HL-60 (cell line): Measurements from ENCODE around the gene DHRS13.

Source experiments
- DNase-seq, 2 experiments: peaks; one replicate each; pipeline ENCODE4 v3.0.0-alpha.2; 2010 to 2020; ENCODE audit warnings: low read depth in 1 of 2, low spot score in 1 of 2
- H3K27ac ChIP-seq: fragments of 250-450 bp; sonication (Bioruptor Pico); replicated peaks from 2 replicates; pipeline ENCODE4 v1.5.1; 2020; ENCODE audit warnings: mild to moderate bottlenecking, moderate library complexity
- H3K27me3 ChIP-seq: fragments of 250-450 bp; sonication (Bioruptor Pico); 2 replicates; pipeline ENCODE4 v1.5.1; 2021; ENCODE audit warnings: mild to moderate bottlenecking, moderate library complexity; ENCODE audit not compliant: insufficient read depth, poor library complexity, severe bottlenecking
- H3K4me3 ChIP-seq: replicated peaks from 2 replicates; pipeline ENCODE4 v1.5.1; 2011; ENCODE audit warnings: mild to moderate bottlenecking, control low read depth, low read length; ENCODE audit not compliant: insufficient read depth
- GABPA ChIP-seq: IDR thresholded peaks from 2 replicates; pipeline ENCODE4 v1.6.1; 2012; ENCODE audit warnings: low read depth
- POLR2AphosphoS5 ChIP-seq: IDR thresholded peaks from 2 replicates; pipeline ENCODE4 v1.6.1; 2012; ENCODE audit warnings: low read depth
- REST ChIP-seq: IDR thresholded peaks from 2 replicates; pipeline ENCODE4 v1.6.1; 2012; ENCODE audit warnings: low read depth; ENCODE audit not compliant: insufficient replicate concordance
- SPI1 ChIP-seq: IDR thresholded peaks from 2 replicates; pipeline ENCODE4 v1.6.1; 2012; ENCODE audit warnings: low read depth, mild to moderate bottlenecking, borderline replicate concordance
- TF ChIP-seq, protein P1 (sequence below): IDR thresholded peaks from one replicate; pipeline ENCODE4 v1.5.1; 2011; ENCODE audit warnings: low read length, control low read depth, inconsistent platforms; ENCODE audit not compliant: insufficient read depth

DHRS13 gene

GRCh38 chr17:28861393-28862203 lies 41.3 kb downstream of the DHRS13 start:
- H3K27me3 ChIP-seq, result no peaks in the 10 kb centered on the region
- DNase-seq, result no peak
- no peak overlapping the region for H3K27ac ChIP-seq
- TF ChIP-seq, protein P1, sequence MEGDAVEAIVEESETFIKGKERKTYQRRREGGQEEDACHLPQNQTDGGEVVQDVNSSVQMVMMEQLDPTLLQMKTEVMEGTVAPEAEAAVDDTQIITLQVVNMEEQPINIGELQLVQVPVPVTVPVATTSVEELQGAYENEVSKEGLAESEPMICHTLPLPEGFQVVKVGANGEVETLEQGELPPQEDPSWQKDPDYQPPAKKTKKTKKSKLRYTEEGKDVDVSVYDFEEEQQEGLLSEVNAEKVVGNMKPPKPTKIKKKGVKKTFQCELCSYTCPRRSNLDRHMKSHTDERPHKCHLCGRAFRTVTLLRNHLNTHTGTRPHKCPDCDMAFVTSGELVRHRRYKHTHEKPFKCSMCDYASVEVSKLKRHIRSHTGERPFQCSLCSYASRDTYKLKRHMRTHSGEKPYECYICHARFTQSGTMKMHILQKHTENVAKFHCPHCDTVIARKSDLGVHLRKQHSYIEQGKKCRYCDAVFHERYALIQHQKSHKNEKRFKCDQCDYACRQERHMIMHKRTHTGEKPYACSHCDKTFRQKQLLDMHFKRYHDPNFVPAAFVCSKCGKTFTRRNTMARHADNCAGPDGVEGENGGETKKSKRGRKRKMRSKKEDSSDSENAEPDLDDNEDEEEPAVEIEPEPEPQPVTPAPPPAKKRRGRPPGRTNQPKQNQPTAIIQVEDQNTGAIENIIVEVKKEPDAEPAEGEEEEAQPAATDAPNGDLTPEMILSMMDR, result no peak
- no peak overlapping the region for H3K4me3 ChIP-seq

DNA sequence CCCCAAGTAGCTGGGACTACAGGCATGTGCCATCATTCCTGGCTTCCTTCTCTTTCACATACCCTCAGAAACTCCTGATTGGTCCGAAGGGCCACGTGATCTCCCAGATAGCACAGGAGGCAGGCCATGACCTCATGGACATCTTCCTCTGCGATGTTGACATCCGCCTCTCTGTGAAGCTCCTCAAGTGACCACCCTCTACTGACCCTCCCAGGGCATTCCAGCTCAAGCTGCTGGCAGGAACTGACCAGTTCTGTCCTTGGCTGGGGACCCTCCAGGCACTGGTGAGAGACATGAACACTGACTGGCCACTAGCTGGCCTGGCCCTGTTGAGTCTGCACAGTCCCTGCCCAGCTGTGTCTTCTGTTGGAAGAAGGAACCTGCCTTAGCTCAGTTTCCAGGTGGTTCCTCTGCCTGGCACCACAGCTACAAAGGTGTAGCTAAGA lies 42.5 kb downstream of the DHRS13 start:
- no peak overlapping the region for H3K27ac ChIP-seq
- H3K4me3 ChIP-seq, result no peak overlapping the region
- no peak for DNase-seq
- TF ChIP-seq, protein P1, result no peak
- no peak for TF ChIP-seq GABPA
- TF ChIP-seq REST, result no peak
- no peak for TF ChIP-seq SPI1
- no peak for TF ChIP-seq POLR2AphosphoS5
- H3K27me3 ChIP-seq, result no peaks in the 10 kb centered on the region

DNA sequence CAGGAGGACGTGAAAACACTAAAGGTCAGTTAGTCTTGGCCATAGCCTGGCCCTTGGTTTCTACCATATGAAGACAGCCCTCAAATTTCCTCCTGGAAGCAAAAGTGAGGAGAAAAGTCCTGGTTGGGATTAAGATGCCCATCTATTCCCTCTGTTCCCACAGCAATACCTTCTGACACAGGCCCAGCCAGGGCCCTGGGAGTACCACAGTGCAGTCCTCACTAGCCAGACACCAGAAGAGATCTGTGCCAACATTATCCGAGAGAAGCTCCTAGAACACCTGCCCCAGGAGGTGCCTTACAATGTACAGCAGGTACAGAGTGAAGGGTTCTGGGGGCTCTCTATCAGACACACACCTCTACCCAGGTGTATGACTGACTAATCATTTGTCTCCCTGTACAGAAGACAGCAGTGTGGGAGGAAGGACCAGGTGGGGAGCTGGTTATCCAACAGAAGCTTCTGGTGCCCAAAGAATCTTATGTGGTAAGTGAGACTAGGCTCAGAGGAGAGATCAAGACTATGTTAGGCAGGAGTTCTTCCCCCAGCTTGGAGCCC lies 44.0 kb downstream of the DHRS13 start:
- no peak overlapping the region for H3K4me3 ChIP-seq
- H3K27me3 ChIP-seq, result no peaks in the 10 kb centered on the region
- H3K27ac ChIP-seq, result no peak overlapping the region
- TF ChIP-seq GABPA (no peak), POLR2AphosphoS5 (no peak)
- no peak for DNase-seq

GRCh38 chr17:28857905-28858800 lies 44.7 kb downstream of the DHRS13 start:
- TF ChIP-seq GABPA, result no peak
- TF ChIP-seq, protein P1, result no peak
- no peak for TF ChIP-seq REST
- no peak for TF ChIP-seq SPI1
- no peak for TF ChIP-seq POLR2AphosphoS5
- Histone ChIP-seq H3K27me3 (no peaks in the 10 kb centered on the region), H3K27ac (no peak overlapping the region), H3K4me3 (no peak overlapping the region)
- no peak for DNase-seq
